ENCODE data around the gene R3HDM2.

The R3HDM2 gene

GRCh38 chr12:57465747-57466505 lies 35.1 kb upstream of the R3HDM2 start:
- no peak for DNase-seq

GRCh38 chr12:57465030-57465746 lies 34.3 kb upstream of the R3HDM2 start:
- no peak for DNase-seq

GRCh38 chr12:57464569-57464968 lies 33.7 kb upstream of the R3HDM2 start:
- no peak for DNase-seq

GRCh38 chr12:57462912-57463253 lies 32.0 kb upstream of the R3HDM2 start:
- no peak for DNase-seq

- peak; percentile 82 for DNase-seq
These were observed 31.5 kb upstream of the R3HDM2 start for GRCh38 chr12:57462251-57462911.

- DNase-seq: no peak
These were observed 31.0 kb upstream of the R3HDM2 start for GRCh38 chr12:57461917-57462250.

GRCh38 chr12:57461276-57461916 lies 30.6 kb upstream of the R3HDM2 start:
- no peak for DNase-seq

- DNase-seq: no peak
These were observed 30.0 kb upstream of the R3HDM2 start for GRCh38 chr12:57460841-57461275.

GRCh38 chr12:57460468-57460784 lies 29.6 kb upstream of the R3HDM2 start:
- no peak for DNase-seq

GRCh38 chr12:57459750-57460467 lies 29.1 kb upstream of the R3HDM2 start, which contains the start of gene GLI1:
Gene GLI1, plus strand, starts transcription at chr12:57459785. Its CDS starts 3,907 bp downstream, at chr12:57463692.
- DNase-seq: no peak

- DNase-seq: peak; percentile 90
These were observed 28.4 kb upstream of the R3HDM2 start for GRCh38 chr12:57459055-57459749.

GRCh38 chr12:57458665-57459054 lies 27.8 kb upstream of the R3HDM2 start:
- DNase-seq: no peak

- no peak for DNase-seq
These were observed 26.1 kb upstream of the R3HDM2 start for GRCh38 chr12:57456737-57457490.

- peak; percentile 37 for DNase-seq
These were observed 25.4 kb upstream of the R3HDM2 start for GRCh38 chr12:57456145-57456700.

GRCh38 chr12:57455374-57456144 lies 24.7 kb upstream of the R3HDM2 start:
- DNase-seq: no peak

- DNase-seq: no peak
These were observed 23.9 kb upstream of the R3HDM2 start, which contains the start of gene INHBE for GRCh38 chr12:57454566-57455373. Gene INHBE, plus strand, starts transcription at chr12:57455307. Its CDS starts 230 bp downstream, at chr12:57455537.

- DNase-seq: no peak
These were observed 23.3 kb upstream of the R3HDM2 start for GRCh38 chr12:57454213-57454565.

- no peak for DNase-seq
These were observed 22.2 kb upstream of the R3HDM2 start for GRCh38 chr12:57452937-57453509.
